WTC11 (cell line): ENCODE measurements around the gene SPATA24.

ENCODE experiments used
- CDX4 ChIP-seq: fragments of 250-450 bp; sonication (Bioruptor Pico); IDR thresholded peaks from 2 replicates; pipeline ENCODE4 v1.9.0; 2021; ENCODE audit warnings: moderate library complexity, mild to moderate bottlenecking, inconsistent platforms, borderline replicate concordance
- CTCF ChIP-seq: fragments of 200-600 bp; IDR thresholded peaks from 2 replicates; pipeline ENCODE4 v1.8.0; 2022; ENCODE audit warnings: antibody characterized with exemption
- FOXJ3 ChIP-seq: sonication (generic); formaldehyde crosslinking; IDR thresholded peaks from 2 replicates; pipeline ENCODE4 v1.9.0; 2021; ENCODE audit warnings: missing genetic modification reagents, mild to moderate bottlenecking, borderline replicate concordance
- HMGXB4 ChIP-seq: sonication (generic); formaldehyde crosslinking; IDR thresholded peaks from 2 replicates; pipeline ENCODE4 v1.8.1; 2023; ENCODE audit warnings: mild to moderate bottlenecking, moderate library complexity, missing genetic modification reagents
- IRF1 ChIP-seq: sonication (generic); formaldehyde crosslinking; IDR thresholded peaks from 2 replicates; pipeline ENCODE4 v1.8.0; 2023; ENCODE audit warnings: missing genetic modification reagents
- JUN ChIP-seq: sonication (generic); formaldehyde crosslinking; IDR thresholded peaks from 2 replicates; pipeline ENCODE4 v1.8.0; 2023; ENCODE audit warnings: mild to moderate bottlenecking, missing genetic modification reagents
- NR2C2 ChIP-seq: sonication (generic); formaldehyde crosslinking; IDR thresholded peaks from 2 replicates; pipeline ENCODE4 v1.8.0; 2022; ENCODE audit warnings: mild to moderate bottlenecking, missing genetic modification reagents
- USF2 ChIP-seq: sonication (generic); formaldehyde crosslinking; IDR thresholded peaks from 2 replicates; pipeline ENCODE4 v1.8.1; 2023; ENCODE audit warnings: mild to moderate bottlenecking, missing genetic modification reagents, moderate library complexity
- ZBTB21 ChIP-seq: sonication (generic); formaldehyde crosslinking; IDR thresholded peaks from 2 replicates; pipeline ENCODE4 v1.8.1; 2023; ENCODE audit warnings: mild to moderate bottlenecking, missing genetic modification reagents, borderline replicate concordance
- ZBTB43 ChIP-seq: sonication (generic); formaldehyde crosslinking; IDR thresholded peaks from 2 replicates; pipeline ENCODE4 v1.8.1; 2023; ENCODE audit warnings: mild to moderate bottlenecking, missing genetic modification reagents
- ZNF121 ChIP-seq: sonication (generic); formaldehyde crosslinking; IDR thresholded peaks from 2 replicates; pipeline ENCODE4 v1.8.0; 2023; ENCODE audit warnings: missing genetic modification reagents
- ZNF232 ChIP-seq: sonication (generic); formaldehyde crosslinking; IDR thresholded peaks from 2 replicates; pipeline ENCODE4 v1.8.0; 2022; ENCODE audit warnings: mild to moderate bottlenecking, missing genetic modification reagents
- ZNF317 ChIP-seq: sonication (generic); formaldehyde crosslinking; IDR thresholded peaks from 2 replicates; pipeline ENCODE4 v1.8.1; 2023; ENCODE audit warnings: low read depth, mild to moderate bottlenecking, moderate library complexity, missing genetic modification reagents, borderline replicate concordance
- ZNF512 ChIP-seq: sonication (generic); formaldehyde crosslinking; IDR thresholded peaks from 2 replicates; pipeline ENCODE4 v1.8.1; 2022; ENCODE audit warnings: missing genetic modification reagents, borderline replicate concordance

- TF ChIP-seq ZNF317 (CRISPR knock-in tag): no peak
- TF ChIP-seq CTCF: no peak
- no peak for TF ChIP-seq NR2C2 (CRISPR knock-in tag)
- TF ChIP-seq ZBTB43 (CRISPR knock-in tag): no peak
- no peak for TF ChIP-seq ZNF512 (CRISPR knock-in tag)
- TF ChIP-seq ZNF232 (CRISPR knock-in tag): no peak
- TF ChIP-seq USF2 (CRISPR knock-in tag): no peak
- no peak for TF ChIP-seq ZNF121 (CRISPR knock-in tag)
- no peak for TF ChIP-seq JUN
- no peak for TF ChIP-seq IRF1 (CRISPR knock-in tag)
- TF ChIP-seq FOXJ3 (CRISPR knock-in tag): no peak
- TF ChIP-seq HMGXB4 (CRISPR knock-in tag): no peak
- no peak for TF ChIP-seq CDX4 (CRISPR knock-in tag)
- no peak for TF ChIP-seq ZBTB21
These were observed 4.3 kb upstream of the SPATA24 start for GRCh38 chr5:139408191-139408590.
